GM18909 (cell line): Measurements from ENCODE around the gene PCBP2.

ENCODE experiments used
- ATAC-seq: cut with Tn5 transposase; IDR thresholded peaks from one replicate; pipeline ENCODE4 v1.9.1; 2021; ENCODE audit warnings: mild to moderate bottlenecking; ENCODE audit not compliant: unreplicated experiment, poor library complexity

Gene PCBP2

DNA sequence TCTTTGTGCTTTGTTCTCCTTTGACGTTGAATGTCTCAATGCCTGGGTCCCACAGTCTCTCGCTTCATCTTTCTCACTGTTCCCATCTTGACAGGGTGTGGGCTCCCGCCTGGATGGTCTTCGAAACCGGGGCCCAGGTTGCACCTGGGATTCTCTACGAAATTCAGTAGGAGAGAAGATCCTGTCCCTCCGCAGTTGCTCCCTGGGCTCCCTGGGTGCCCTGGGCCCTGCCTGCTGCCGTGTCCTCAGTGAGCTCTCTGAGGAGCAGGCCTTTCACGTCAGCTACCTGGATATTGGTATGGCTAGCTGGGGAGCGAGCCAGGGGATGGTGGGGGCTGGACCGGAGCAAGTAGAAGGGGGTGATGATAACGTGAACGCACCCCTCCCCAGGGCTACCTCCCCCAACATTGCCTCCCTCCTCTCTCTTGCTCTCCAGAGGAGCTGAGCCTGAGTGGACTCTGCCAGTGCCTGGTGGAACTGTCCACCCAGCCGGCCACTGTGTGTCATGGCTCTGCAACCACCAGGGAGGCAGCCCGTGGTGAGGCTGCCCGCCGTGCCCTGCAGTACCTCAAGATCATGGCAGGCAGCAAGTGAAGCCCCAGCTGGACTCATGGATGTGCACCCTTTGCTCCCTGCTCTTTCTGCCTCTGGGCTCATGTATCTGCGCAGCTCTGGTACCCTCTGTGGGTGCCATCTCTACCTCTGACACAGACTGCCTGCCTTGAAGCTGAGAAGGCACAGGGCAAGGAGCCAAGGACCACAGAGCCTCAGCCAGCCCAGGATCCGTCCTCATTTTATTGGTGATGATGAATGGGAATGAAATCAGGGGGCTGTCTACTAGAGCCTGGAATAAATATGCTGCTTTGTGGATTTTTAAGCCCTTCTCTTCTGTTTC is 53.9 kb downstream of the PCBP2 start:
- ATAC-seq: no peak

DNA sequence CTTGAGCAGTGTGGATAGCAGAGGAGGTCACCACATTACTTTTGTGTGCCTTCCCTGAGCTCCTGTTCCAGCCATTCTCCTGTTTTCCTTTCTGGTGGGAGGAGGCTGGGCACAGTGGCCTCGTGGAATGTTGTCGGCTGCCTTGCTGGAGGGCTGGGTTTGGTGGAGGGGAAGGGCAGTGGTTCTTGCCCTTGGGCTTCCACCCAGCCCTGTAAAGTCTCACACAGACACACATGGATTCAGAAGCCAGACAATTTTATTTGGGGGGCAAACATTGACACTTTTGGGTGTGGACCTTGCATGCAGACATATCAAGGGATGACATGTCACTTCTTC is 54.5 kb downstream of the PCBP2 start:
- ATAC-seq: no peak

DNA sequence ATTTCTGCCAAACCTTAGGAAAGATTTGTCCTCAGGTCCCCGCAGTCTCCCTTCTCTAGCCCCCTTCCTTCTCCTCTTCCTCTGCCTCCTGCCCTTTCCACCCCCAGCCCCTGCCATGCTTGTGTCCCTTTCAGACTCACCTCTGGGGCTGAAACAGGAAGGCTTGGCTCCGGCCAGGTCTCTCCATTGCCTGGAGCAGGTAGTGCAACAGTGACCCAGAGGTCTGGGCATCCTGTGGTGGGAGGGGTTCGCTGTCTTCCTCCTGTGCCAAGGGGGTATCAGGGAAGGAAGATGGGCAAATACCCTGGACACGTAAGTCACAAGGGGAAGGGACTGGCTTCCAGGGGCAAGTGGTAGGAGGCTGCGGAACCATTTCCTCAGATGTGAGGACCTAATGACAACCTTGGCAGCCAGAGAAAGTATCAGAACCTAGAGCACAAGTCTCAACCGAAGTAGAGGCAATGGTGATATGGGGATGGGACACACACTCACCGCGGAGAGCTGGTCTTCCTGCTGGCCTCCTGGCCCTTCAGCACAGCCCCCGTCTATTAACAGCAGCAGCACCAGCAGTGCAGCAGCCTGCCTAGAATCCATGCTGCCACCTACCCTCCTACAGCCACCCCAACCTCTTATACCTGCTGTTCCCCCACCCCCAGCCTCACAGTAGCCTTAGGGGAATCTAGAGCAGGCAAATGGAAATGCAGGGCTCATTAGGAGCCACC is 55.1 kb downstream of the PCBP2 start, which contains the start of gene NPFF:
TSS of gene NPFF (minus strand) at position 604 of the 722 bp plus-strand sequence. CDS start at position 594, 10 bp downstream.
- ATAC-seq: no peak

DNA sequence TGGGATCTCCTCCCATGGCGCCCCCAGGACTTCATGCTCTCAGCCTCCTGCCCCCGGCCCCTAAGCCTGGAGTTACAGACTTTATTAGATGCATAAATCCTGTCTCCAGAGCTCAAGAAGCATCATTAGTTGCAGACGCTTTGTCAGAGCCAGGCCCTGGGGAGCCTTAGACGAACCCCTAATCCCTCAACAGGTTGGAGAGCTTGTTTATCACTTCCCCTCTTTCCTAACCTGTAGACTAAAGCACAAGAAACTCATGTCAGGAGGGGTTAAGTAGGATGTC is 55.6 kb downstream of the PCBP2 start:
- ATAC-seq: no peak

DNA sequence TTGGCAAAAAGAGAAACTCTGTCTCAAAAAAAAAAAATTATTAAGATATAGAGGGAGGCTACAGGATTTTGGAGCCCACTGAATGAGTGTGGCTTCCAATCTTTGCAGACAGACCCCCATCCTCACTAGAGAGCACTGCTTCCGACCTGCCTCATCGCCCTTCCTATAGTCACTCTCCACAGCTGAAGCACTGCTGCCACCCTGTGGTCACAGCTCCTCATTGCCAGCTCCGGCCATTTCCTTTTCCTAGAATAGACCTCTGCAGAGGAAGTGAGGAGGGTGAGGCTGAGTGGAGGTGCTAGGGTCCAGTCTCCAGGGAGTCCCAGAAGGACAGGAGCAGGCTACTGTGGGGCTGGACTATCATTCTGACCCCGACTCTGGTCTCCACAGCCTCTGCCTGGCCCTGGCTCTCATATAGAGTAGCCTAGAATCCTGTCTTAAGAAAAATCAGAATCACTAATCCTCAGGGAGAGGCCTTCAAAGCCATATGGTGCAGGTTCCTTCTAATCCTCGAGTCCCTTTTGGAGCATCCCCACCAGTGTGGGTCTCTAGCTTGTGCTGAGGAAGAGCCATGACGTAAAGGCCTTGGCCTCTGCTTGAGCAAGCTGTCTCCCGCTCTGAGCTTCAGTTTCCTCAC is 56.8 kb downstream of the PCBP2 start:
- ATAC-seq: peak; percentile 89

DNA sequence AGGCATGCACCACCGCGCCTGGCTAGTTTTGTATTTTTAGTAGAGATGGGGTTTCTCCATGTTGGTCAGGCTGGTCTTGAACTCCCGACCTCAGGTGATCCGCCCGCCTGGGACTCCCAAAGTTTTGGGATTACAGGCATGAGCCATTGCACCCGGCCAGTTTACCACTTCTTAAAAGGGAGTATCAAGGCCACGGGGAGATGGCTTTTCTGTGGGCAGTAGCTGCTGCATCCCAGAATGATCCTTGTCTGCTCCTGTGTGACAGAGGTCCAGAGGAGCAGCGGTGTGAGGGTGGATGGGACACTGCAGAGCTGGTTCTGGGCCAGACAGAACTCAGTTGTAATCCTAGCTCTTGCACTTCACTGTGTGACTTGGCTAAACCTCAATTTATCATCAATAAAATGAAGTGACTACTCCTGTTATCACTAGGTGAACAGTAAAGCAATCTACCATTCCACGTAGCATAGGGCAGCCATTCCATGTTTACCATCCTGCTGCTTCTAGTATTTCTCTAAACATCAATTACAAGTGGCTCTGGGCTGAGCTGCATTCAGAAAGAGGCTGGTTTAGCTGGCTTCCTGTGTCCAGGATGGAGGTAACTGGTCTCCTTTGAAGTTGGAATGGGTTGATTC is 58.4 kb downstream of the PCBP2 start:
- no peak for ATAC-seq

DNA sequence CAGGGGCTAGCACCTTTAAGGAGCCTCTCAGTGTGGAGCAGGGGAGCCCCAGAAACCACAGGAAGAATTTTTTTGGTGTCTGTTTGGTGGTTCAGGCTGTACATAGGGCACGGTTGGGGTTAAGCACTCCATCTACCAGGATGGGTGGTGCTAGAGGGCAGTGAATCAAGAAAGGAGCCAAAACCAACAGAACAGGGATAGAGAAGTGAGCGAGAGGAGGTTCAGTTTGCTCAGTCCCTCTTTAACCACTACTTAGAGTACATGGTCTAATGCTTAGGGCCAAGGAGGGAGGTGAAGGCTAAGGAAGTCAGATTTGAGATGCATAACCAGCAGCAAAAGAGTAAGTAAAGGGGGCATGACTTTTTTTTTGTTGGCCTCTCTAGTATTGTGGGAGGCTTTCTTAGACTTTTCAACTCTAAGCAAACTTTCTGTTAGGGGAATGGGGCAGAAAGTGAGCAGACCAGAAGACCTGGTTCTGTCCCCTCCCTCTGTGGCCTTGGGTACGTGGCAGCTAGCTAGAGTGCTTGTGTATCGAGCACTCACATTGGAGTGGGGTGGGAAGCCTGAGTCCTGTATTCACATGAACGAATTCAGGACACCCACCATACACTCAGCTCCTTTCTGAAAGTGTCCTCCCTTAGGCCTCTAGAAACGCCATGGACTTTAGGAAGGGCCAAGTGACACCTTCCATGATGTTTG is 62.0 kb downstream of the PCBP2 start:
- no peak for ATAC-seq

DNA sequence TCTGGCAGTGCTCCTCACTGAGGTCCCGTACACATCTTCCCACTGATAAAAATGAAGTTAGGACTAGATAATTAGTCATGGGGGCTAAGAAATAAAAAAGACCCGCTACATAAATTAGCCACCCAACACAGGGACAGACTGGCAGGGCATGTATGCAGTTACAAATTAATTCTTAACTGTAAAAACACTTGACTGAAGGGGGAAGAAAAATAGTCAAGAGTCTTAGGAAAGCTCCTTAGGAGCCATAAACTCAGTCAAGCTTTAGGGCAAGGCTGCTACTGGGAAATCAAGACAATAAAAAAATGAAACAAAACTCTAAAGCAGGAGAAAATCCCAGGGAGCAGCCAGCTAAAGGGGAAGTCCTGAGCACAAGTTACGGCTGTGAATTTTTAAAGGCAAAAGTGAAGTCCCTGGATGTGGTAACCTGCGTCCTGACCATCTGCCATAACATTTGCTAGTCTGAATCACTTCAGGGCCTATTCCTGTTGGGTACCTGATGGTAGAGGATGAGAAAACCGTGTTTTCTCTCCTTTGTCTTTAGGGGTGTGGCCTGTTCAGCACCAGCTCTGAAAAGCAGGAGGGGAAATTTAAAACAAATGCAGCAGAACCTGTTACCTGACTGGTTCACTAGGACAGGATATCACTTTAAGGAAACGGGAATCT is 62.9 kb downstream of the PCBP2 start:
- no peak for ATAC-seq

DNA sequence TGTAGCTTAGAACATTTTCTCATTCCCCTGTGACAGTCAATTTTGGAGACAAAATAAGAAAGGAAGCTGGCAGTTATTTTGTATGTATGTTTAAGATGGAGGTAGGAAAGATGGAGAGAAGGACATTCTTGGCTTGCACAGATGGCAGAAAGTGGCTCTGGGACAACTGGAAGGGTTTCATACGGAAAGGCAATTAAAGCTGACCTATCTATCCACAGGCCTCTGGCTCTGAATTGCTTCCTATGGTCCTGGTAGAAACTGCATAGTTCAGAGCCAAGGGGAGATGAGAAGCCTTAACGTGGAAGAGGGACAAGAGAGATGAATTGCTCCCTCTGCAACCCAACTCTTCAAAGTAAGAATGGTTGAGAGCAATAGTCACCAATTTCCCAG is 63.4 kb downstream of the PCBP2 start:
- no peak for ATAC-seq

DNA sequence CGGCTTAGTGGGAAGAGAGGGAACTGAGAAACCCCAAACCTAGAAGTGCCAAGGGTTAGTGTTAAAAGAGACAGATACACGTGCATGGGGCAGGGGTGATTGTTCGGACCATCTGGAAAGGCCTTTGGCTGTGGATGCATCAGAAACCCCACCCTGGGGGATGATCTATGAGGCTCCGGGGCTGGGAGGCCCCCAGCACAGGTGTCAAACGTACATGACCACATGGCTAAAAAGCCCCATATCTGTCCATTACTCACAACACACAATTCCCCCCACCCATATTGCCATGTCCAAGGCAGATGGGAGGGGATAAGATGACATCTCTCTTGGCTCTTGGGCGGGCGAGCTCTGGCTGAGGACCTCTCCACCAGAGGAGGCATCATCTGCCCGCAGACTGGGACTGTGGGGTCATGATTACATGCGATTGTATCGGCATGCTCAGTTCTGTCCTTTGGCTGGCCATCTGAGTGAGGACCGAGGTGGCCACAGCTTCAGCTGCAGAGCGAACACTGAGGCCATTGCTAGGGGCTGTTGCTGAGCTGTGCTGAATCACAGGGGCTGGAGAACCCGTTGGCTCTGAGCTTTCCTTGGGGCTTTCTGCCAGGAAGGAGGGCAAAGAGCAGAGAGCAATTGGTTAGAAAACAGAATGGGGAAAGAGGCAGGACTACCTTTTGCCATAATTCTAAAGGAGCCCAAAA is 65.0 kb downstream of the PCBP2 start:
- no peak for ATAC-seq

DNA sequence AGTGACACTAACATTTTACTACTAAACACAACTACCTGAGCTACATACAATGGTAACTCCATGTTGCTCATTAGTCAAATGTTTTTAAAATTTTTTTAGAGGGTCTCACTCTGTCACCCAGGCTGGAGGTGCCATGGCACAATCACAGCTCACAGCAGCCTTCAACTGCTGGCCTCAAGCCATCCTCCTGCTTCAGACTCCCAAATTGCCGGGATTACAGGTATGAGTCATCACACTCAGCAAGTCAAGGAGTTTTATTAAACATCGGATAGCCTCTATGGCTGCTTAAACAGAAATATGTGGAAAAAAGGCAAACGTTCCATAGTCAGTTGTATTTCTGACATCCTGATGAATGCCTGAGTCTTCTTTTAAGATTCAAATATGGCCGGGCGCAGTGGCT is 66.5 kb downstream of the PCBP2 start:
- no peak for ATAC-seq

DNA sequence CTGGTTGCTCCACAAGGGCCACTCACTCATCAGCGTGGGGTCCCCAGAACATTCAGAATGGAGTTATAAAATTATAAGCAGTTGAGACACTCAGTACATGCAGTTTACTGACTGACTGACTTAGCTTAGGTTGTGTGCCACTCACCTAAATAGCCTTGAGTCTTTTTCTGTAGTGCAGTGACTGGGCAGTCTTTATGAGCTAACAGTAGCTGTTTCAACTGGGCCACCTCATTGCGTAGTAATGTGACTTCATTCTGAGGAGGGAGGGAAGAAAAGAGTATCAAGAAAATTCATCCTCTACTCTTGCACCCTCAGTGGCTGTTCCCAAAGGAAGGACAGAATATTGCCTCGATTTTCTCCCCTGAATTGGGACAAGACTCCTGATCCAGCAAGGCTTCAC is 71.2 kb downstream of the PCBP2 start:
- ATAC-seq: no peak

DNA sequence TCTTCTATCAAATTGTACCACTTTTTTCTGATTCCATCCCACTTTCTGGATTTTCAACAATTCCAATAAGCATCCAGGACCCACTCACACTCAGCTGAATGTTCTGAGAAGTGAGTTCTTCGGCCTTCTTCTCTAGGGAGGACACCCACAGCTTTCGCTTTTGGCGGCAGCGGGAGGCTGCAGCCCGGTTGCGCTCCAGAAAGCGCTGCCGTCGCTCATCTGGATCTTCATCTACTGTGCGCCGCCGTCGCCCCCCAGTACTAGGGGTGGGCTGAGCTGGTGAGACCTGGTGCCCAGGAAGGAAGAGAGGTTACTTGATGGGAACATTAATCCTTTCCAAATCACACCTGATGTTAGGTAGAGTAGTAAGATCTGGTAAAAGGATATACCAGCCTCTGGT is 72.6 kb downstream of the PCBP2 start:
- ATAC-seq: no peak

DNA sequence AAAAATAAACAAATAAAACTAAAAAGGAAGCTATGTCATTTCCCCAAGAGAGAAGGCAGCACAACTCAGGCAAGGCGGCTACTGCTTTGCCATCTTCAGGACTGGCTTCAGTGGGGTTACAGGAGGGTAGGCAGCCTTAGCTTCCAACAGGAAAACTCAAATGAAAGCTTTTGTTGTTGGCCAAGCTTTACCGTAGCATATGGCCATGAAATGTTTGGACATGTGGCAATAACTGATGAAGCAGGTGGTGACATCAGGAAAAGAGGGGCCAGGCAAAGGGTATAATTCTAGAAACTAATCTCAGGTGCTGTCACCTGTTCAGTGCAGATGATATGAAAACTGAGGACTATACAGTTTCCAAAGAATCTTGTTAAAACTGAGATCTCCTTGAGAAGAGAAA is 78.2 kb downstream of the PCBP2 start:
- ATAC-seq: no peak
